Measurements from ENCODE around the gene CLCN4.

CLCN4 gene

DNA sequence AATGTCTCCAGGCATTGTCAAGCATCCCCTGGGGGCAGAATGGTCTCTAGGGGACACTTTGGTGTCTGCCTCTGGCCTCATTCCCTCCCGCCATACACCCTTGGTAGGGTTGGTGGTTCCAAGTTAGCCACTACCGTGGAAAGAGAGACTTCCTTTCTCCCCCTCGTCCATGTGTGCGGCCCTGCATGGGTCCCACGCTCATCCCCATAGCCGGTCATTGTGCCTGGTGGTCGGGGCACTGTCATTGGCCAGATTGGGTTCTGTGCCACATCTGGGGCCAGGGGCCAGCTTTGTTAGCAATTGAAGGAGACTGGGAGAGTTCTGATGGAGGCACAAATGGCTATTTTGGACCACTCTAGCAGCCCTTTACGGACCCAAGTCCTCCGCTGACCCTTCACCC is 17.3 kb downstream of the CLCN4 start:
- DNase-seq (ENCODE audit: low spot score) = no peak
- TF ChIP-seq CTCF (IDR thresholded peaks at IDR 0.05; ENCODE audit: extremely low read depth, missing control alignments) = no peak

GRCh38 chrX:10174810-10175209 is 18.0 kb downstream of the CLCN4 start:
- DNase-seq (ENCODE audit: low spot score) = no peak

DNA sequence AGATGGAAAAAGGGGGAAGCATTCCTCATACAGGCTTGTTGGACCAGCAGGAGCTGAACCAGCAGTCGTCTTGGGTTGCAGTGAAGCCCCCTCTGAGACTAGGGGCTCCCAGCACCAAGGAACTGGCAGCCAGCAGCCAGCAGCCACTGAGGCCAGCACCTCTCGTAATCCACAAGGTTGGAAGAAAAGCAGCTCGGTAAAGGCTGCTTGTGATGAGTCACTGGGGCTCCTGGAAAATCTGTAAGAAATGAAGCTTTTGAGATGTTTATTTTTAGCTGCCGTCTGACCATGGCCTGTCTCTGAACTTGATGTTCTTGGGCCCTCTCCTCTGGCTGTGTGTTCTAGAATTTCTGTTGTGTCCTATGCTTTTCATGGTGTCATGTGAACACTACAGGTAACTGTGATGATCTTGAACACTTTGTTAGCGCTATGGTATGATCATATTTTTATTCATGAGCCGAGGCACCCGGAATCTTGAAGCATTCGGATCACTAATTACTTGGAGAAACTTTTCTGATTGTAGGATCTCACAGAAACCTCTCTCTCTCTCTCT is 18.6 kb downstream of the CLCN4 start:
- no peak for TF ChIP-seq CTCF (IDR thresholded peaks at IDR 0.05; ENCODE audit: extremely low read depth, missing control alignments)
- DNase-seq (ENCODE audit: low spot score) = no peak

More at GRCh38 chrX:10174810-10175209, 18.0 kb downstream of the CLCN4 start:
- TF ChIP-seq CTCF (IDR thresholded peaks at IDR 0.05; ENCODE audit: extremely low read depth, missing control alignments) = no peak

DNA sequence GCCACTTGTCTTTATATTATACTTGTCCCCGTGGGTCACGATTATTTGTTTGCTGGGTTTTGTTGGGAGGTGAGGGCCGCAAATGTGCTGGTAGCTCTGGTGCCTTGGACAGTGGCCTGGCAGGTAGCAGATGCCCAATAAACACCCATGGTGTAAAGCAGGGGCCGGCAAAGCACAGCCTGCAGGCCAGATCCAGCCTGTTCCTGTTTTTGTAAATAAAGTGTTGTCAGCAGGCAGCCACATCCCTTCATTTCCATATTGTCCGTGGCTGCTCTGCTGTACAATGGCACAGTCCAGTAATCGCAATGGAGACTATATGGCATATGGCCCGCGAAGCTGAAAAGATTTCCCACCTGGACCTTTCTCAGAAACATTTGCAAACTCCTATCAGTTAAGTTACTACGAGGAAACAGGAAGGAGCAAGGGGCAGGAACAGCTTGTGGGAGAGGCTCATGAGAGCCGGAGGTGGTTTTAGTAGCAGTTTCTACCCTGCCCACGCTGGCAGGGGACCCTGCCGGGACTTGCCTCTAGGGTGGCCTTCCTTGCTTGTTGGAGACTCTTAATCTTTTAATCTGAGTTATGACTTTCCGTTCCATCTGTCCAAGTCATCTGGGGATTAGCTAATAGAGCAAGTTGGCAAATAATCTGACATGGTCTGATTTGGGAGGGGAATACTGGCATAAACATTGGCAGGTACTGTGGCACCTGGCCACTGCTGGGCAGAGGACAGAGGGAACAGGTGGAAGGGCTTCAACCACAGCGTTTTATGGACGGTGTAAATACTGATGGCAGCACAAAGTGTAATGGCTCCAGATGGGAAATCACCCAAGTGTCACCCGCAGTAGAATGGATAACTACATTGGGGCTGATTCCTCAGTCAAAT is 19.6 kb downstream of the CLCN4 start:
- DNase-seq (ENCODE audit: low spot score) = no peak
- no peak for TF ChIP-seq CTCF (IDR thresholded peaks at IDR 0.05; ENCODE audit: extremely low read depth, missing control alignments)

DNA sequence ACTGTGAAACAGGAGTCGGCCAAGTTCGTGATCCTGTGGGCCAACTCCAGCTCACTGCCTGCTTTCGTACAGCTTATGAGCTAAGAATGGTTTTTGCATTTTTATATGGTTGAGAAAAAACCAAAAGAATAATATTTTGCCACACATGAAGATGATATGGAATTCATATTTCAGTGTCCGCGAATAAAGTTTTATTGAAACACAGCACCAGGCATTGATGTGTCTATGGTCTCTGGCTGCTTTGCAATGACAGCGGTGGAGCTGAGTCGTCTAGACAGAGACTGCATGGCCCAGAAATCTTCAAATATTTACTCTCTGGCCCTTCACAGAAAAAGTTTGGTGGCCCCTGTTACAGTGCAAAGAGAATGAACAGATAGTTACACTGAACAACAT is 20.2 kb downstream of the CLCN4 start:
- no peak for DNase-seq (ENCODE audit: low spot score)
- no peak for TF ChIP-seq CTCF (IDR thresholded peaks at IDR 0.05; ENCODE audit: extremely low read depth, missing control alignments)

DNA sequence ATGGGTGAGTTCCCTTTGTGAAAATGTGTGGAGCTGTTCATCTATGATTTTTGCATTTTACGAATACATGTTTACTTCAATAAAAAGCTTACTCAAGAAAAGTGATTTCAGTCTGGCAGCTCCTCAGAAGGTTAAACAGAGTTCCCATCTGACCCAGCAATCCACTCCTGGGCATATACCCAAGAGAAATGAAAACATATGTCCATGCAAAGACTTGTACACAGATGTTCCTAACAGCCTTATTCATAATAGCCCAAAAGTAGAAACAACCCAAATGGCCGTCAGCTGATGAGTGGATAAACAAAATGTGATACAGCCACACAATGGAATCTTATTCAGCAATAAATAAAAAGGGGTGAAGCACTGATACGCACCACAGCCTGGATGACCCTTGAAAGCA is 20.8 kb downstream of the CLCN4 start:
- no peak for DNase-seq (ENCODE audit: low spot score)
- TF ChIP-seq CTCF (IDR thresholded peaks at IDR 0.05; ENCODE audit: extremely low read depth, missing control alignments) = no peak

- DNase-seq (ENCODE audit: low spot score) = no peak
- TF ChIP-seq CTCF (IDR thresholded peaks at IDR 0.05; ENCODE audit: extremely low read depth, missing control alignments) = no peak
Measured at GRCh38 chrX:10178866-10179463, 22.2 kb downstream of the CLCN4 start.
